Epithelial cell of alveolus of lung (primary cell): Measurements from ENCODE around the gene RNASE12. TPM values are rescaled to one million over a fixed set of nuclear protein-coding genes. Genes with fewer than 3 reads are reported as not detected.

ENCODE experiments used
- total RNA-seq: library from RNA; depleted of rRNA; stranded (reverse); fragments of >200 nt; gene quantifications from 2 replicates; pipeline ENCODE4 v1.2.1, GENCODE V29; 2015

Gene RNASE12, protein sequence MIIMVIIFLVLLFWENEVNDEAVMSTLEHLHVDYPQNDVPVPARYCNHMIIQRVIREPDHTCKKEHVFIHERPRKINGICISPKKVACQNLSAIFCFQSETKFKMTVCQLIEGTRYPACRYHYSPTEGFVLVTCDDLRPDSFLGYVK
- total RNA-seq = not detected in 2 replicates

DNA sequence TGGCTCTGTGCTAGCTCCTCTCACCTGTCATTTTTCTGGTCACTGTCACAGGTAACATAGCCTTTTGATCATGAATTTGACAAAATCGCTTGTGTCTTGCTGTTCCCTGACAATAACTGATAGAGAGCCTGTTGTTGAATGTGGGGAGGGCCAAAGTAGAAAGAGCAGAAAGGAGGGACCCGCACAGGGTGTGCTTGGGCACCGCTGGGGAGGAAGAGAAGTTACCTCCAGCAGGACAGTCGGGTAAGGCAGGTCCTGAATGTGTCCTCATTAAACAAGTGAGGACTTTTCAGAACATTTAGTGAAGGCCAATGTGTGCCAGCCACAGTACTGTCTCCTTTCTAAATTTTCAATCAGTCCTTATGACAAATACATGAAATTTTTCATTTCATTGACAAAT is at the start of gene RNASE12:
TSS of gene RNASE12 (minus strand) at position 142 of the 400 bp plus-strand sequence. CDS start 653 bp downstream, outside the sequence.

DNA sequence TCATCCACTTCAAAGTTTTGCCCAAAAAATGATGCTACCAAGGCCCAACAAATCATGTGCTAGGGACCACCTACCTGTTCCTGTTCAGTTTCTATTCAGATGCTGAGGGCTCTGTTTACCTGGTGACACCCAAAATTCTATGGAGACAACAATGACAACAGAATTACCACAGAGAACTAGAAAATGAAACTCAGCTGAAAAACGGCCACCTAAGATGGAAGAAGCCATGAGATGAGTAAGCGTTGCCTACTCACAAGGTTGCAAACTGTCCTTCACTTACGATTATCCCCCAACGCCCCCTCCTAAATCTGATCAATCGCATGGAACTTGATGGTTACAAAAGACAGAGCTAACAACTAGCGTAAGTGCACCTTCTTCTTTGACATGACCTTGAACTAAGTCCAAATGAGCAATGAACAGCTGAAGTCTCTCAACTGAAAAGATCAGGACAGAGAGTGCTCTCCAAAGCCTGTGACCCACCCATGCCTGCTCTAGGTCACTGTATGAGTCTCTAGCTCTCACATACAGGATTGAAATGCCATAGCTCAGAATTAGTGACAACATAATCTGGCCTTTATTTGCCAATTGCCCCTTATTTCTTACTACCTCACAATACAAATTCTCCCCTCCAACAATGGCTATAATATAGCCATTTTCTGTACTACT is 3.6 kb downstream of the RNASE12 start, which contains the start of gene RNASE11:
TSS of gene RNASE11 (minus strand) at position 513 of the 666 bp plus-strand sequence.

GRCh38 chr14:20560961-20561360 is 30.2 kb downstream of the RNASE12 start, which contains the start of gene RNASE9:
Gene RNASE9, minus strand, starts transcription at chr14:20561047.

Other genes starting within 250 kb of the RNASE12 start
- 6.3 and 12.9 TPM in 2 replicates for gene PARP2, start 247.7 kb downstream of the RNASE12 start, total RNA-seq
- gene TEP1, start 177.9 kb downstream of the RNASE12 start, total RNA-seq = 8.8 and 16.8 TPM in 2 replicates
- gene KLHL33, start 155.2 kb downstream of the RNASE12 start, total RNA-seq = 0.13 TPM in 1 of 2 replicates, not detected in the other
- 17.4 and 52.4 TPM in 2 replicates for gene OSGEP, start 136.6 kb downstream of the RNASE12 start, total RNA-seq
- 196 and 208 TPM in 2 replicates for gene APEX1, start 136.2 kb downstream of the RNASE12 start, total RNA-seq
- gene PIP4P1, start 129.9 kb downstream of the RNASE12 start, total RNA-seq = 12.2 and 16.9 TPM in 2 replicates
- 15.6 and 42.8 TPM in 2 replicates for gene PNP, start 122.0 kb downstream of the RNASE12 start, total RNA-seq
- not detected in 2 replicates for gene RNASE10, start 85.8 kb downstream of the RNASE12 start, total RNA-seq
- not detected in 2 replicates for gene RNASE9, start 30.3 kb downstream of the RNASE12 start, total RNA-seq
- gene RNASE11, start 3.4 kb downstream of the RNASE12 start, total RNA-seq = not detected in 2 replicates
- not detected in 2 replicates for gene OR6S1, start 50.3 kb upstream of the RNASE12 start, total RNA-seq
- gene RNASE4, start 93.2 kb upstream of the RNASE12 start, total RNA-seq = 18.6 and 27.5 TPM in 2 replicates
- gene ANG, start 97.4 kb upstream of the RNASE12 start, total RNA-seq = 7.9 and 13.7 TPM in 2 replicates
- gene EDDM3A, start 154.5 kb upstream of the RNASE12 start, total RNA-seq = not detected in 2 replicates
- not detected in 2 replicates for gene EDDM3B, start 177.0 kb upstream of the RNASE12 start, total RNA-seq
- not detected in 2 replicates for gene RNASE6, start 189.9 kb upstream of the RNASE12 start, total RNA-seq
- 1.7 and 4.1 TPM in 2 replicates for gene RNASE1, start 211.5 kb upstream of the RNASE12 start, total RNA-seq